ENCODE data around the gene GOLGA3.

DNA sequence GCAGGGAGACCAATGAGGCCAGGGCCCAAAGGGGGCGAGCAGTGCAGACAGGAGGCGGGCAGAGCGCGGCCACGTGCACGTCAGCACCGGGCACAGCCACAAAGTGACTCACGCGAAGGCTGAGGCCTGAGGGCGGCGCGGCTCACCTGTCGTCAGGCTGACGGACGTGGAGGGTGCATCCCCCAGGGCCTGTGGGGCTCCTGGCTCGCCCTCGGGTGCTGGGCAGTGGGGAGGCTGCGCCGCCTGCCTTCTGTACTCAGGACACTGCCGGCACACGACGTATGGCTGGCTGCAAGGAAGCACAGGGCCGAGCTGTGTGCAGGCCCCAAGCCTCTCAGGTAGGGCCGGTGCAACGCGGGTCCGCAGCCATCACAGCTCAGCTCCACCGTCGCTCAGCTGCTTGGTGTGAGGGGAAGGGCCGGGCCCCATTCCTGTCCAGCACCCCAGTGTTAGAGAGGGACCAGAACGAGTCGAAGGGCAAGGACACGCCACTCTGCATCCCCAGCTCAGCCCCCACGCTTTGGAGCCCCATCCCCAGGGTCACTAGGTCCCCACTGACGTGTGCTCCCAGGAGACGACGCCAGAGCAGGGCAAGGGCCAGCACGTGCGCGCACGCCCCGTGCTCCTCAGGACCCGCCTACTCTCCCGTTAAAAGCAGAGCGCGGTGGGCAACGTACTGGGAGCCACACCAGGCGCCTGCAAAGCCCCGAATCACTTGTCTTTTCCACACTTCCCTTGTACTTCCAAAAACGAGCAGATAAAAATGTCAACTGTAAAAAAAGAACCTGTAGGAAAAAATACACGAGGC is 24.8 kb upstream of the GOLGA3 start:
- TF ChIP-seq POLR2AphosphoS5 (IDR thresholded peaks at IDR 0.05; ENCODE audit: low read depth, low read length): no peak
- TF ChIP-seq, protein P1, sequence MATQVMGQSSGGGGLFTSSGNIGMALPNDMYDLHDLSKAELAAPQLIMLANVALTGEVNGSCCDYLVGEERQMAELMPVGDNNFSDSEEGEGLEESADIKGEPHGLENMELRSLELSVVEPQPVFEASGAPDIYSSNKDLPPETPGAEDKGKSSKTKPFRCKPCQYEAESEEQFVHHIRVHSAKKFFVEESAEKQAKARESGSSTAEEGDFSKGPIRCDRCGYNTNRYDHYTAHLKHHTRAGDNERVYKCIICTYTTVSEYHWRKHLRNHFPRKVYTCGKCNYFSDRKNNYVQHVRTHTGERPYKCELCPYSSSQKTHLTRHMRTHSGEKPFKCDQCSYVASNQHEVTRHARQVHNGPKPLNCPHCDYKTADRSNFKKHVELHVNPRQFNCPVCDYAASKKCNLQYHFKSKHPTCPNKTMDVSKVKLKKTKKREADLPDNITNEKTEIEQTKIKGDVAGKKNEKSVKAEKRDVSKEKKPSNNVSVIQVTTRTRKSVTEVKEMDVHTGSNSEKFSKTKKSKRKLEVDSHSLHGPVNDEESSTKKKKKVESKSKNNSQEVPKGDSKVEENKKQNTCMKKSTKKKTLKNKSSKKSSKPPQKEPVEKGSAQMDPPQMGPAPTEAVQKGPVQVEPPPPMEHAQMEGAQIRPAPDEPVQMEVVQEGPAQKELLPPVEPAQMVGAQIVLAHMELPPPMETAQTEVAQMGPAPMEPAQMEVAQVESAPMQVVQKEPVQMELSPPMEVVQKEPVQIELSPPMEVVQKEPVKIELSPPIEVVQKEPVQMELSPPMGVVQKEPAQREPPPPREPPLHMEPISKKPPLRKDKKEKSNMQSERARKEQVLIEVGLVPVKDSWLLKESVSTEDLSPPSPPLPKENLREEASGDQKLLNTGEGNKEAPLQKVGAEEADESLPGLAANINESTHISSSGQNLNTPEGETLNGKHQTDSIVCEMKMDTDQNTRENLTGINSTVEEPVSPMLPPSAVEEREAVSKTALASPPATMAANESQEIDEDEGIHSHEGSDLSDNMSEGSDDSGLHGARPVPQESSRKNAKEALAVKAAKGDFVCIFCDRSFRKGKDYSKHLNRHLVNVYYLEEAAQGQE (IDR thresholded peaks at IDR 0.05; ENCODE audit: insufficient read depth in 1 of 2, low read depth in 2 of 2, low read length in 2 of 2): no peak

Measured in PFSK-1 (cell line).